Activated T-cell treated with anti-CD3 and anti-CD28 coated beads for 48 hours (primary cell): ENCODE measurements around the gene TTC34.

Experiments used
- DNase-seq: peaks from one replicate; pipeline ENCODE4 v3.0.0-alpha.2; 2020; ENCODE audit warnings: low read depth

The TTC34 gene, protein sequence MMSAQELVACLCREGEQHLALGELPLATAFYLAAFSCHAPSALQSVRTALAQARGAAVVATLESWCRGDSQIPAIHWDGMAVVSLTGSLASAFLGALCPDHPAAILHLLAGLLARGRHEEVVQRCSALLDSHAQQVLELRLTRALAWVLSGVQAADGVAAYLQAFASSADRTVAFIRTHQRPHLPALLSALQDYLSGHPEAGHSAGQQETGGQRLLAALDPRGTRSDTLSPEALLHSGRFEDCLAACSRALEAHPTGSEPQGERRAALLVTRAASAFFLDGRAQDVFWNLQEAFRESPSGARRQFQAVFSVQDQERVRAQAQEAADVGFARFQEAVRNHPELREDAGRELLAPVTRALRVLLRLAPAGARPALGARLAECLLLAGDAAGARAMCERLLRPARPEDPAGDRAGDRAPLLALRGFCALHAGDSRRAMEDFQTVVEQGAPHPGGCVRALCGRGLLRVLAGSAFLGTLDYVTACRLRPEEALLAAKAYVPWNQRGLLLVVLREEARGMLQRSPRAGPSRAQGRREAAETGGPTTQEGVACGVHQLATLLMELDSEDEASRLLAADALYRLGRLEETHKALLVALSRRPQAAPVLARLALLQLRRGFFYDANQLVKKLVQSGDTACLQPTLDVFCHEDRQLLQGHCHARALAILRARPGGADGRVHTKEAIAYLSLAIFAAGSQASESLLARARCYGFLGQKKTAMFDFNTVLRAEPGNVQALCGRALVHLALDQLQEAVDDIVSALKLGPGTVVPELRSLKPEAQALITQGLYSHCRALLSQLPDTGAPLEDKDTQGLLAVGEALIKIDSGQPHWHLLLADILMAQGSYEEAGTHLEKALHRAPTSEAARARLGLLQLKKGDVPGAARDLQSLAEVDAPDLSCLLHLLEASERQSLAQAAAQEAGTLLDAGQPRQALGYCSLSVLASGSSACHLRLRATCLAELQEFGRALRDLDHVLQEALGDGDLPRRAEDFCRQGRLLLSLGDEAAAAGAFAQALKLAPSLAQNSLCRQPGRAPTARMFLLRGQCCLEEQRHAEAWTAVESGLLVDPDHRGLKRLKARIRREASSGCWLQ

DNA sequence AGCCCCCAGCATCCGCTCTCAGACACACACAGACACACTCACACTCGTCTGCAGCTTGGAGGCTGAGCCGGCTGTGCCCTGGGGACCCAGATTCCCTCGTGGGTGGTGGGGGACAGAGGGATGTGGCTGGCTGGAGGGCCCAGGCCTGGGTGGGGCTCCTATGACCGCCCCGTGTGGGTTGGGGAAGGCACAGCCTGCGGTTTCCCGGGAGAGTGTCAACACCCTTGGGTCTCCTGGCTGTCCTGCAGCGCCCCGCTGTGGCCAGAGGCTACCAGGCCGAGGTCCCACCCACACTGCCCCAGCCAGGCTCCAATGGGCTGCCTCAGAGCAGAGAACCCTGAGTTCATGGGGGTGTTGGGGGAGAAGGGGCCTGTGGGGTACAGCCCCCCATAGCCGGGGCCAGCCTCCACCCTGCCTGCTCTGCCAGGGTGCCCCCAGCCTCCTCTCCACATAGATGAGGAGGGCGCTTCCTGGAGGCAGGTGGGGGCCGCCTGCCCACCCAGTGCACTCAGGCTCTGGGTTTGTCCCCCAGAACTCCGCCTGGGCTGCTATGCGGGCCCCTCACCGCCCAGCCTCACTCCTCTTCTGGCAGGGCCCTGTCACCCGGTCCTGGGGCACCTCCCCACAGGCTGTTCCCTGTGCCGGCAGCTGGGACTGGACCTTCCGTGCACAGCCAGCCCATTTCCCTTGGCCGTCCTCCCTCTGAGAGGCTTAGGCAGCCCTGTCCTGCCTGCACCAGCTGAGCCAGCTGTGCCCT lies at the start of gene TTC34:
Gene TTC34, minus strand, starts transcription at position 159 of the 757 bp plus-strand sequence. CDS start 866 bp downstream, outside the sequence.
- peak; percentile 48 for DNase-seq

- DNase-seq: no peak
Measured at GRCh38 chr1:2850502-2850901, 49.0 kb upstream of the TTC34 start.

- DNase-seq: no peak
Measured at GRCh38 chr1:2848006-2848670, 46.6 kb upstream of the TTC34 start.

GRCh38 chr1:2847086-2847985 lies 45.8 kb upstream of the TTC34 start:
- DNase-seq: no peak

DNA sequence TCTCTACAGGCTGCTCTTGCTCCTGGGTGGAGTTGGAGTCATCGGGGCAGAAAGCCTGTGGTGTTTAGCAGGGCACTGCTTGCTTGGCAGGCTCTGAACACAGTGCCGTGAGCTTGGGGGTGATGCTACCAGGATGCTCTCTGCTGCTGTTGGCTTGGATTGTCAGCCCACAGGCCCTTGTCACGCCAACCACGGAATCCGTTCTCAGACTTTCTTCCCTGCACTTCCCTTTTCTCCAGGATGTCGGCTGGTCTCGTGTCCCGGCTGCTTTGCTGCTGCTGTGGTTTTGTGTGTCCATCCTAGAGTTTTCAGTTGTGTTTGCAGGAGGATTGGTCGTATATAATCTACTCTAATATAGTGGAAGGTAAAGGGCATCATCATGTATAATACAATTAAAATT lies 44.4 kb upstream of the TTC34 start:
- no peak for DNase-seq

DNA sequence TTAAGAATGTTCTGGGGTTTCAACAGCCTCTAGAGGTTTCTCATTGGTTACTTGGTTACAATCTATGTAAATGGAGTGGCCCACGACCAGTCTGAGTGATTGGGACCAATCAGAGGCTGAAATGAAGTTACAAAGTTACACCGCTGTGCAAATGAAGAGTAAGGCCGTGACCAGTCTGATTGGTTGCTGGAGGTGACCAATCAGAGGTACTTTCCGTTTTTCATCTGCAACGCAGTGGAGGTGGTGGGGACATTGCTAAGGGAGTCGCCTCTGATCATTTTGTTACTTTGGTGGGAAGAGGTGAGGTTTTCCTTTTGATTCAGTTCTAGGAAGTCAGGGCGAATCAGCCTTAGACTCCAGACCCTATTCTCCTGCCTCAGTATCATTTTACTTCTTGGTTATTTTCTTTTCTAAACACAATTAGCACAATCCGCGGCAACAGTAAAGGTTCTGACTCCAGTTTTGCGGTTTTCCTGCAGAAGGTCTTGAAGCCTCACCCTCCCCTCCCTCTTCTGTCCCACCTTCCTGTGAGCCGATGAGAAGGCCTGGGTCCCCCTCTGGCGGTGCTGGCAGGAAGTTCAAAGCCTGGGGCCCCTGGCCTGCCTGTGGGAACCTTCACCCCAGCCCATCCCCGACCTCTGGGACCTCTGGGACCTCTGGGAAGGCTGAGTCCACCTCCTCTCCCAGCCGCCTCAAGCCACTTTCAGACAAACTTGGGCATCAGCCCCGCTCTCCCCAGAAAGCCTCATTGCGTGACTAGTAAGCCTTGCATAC lies 38.7 kb upstream of the TTC34 start:
- DNase-seq: peak; percentile 53

GRCh38 chr1:2837823-2838222 lies 36.3 kb upstream of the TTC34 start:
- no peak for DNase-seq

DNA sequence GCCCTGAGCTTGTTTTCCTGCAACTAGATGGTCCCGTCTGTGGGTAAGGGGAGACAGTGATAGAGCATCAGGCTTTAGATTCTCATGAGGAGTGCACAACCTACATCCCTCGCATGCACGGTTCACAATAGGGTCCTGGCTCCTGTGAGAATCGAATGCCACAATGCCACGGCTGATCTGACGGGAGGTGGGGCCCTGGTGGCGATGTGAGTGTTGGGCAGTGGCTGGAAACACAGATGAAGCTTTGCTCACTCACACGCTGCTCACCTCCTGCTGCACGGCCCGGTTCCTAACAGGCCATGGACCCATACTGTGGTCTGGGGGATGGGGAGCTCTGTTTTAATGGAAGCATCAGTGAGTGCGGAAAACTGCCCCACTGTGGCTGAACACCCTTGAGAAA lies 35.8 kb upstream of the TTC34 start:
- no peak for DNase-seq

- DNase-seq: no peak
Measured at GRCh38 chr1:2836333-2836970, 35.0 kb upstream of the TTC34 start.

- no peak for DNase-seq
Measured at GRCh38 chr1:2835650-2836159, 34.2 kb upstream of the TTC34 start.

DNA sequence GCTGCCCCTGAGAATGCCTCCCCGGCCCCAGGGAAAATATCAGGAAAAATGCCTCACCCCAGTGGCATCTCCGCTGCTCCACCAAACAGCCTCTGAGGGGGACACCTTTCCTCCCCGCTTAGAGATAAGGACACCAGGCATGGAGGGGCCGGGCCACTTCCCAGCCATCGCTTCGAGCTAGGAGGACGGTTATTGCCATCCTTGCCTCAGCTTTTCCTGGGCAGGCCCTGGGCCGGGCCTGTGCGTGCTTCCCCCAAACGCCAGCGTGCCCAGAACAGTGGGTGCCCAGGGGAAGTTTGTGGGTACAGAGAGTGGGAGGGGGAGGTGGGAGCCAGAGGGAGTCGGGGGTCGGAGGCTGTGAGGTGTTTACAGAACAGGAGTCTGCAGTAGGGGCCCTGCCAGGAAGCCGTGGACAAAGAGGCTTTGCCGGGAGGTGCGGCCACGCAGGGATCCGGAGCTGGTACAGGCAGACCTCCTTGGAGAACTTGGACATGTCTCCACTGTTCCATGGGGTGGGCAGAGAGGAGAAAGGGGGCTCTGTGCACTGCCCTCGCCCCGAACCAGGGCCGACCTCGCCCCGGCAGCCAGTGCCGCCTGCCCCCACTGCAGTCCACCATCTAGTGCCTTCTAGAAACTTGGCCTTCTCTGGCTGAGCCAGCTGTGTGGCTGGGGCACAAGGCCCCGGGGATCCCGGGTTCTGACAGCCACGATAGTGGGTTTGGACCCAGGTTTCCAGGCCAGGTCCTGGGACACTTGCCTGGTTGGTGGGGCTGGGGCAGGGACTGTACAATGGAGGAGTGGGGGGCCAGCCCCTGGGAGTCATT lies 33.5 kb upstream of the TTC34 start:
- no peak for DNase-seq

DNA sequence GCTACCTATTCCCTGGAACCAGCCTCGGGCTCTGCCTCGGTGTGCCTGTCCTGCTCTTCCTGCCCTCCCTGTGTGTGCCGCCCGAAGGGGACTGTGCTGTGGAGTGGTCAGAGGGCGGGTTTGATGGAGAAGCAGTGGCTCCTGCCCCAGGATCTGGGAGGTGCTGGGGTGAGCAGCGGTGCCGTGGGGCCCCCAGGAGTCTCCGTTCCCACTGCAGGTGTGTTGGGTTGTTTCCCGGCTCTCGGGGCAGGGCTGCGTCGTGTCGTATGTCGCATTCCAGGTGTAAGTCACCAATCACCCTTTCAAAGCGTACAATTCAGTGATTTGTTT lies 32.6 kb upstream of the TTC34 start:
- DNase-seq: no peak

DNA sequence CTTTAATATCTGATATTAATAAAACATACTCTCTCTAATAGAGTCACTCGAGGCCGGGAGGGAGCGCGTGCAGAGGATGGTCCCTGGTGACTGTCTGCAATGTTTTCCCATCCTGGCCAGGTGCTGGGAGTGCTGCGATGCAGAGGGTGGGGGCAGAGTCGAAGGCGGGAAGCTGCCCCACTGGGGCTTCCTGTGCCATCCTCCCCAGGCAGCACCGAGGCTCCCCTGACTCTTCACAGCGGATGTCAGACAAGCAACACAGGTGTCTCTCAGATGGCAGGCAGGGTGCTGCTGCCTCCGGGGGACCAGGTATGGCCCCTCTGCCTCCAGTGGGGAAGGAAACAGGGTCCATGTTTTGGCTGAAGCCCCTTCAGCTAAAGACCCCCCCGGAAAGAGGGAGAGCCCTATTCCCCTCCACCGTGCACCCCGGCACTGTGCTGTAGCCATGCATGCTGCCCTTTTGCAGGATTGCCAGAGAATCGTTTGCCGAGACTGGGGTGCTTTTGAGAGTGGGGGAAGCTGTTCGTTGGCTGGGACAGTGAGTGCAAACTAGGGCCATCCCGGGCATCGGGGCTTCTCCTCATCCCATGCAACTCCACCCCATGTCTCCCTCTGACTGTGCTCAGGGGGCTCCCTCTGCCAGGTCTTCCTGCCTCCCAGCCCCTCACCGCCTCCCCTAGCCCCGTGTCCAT lies 32.1 kb upstream of the TTC34 start:
- DNase-seq: no peak

DNA sequence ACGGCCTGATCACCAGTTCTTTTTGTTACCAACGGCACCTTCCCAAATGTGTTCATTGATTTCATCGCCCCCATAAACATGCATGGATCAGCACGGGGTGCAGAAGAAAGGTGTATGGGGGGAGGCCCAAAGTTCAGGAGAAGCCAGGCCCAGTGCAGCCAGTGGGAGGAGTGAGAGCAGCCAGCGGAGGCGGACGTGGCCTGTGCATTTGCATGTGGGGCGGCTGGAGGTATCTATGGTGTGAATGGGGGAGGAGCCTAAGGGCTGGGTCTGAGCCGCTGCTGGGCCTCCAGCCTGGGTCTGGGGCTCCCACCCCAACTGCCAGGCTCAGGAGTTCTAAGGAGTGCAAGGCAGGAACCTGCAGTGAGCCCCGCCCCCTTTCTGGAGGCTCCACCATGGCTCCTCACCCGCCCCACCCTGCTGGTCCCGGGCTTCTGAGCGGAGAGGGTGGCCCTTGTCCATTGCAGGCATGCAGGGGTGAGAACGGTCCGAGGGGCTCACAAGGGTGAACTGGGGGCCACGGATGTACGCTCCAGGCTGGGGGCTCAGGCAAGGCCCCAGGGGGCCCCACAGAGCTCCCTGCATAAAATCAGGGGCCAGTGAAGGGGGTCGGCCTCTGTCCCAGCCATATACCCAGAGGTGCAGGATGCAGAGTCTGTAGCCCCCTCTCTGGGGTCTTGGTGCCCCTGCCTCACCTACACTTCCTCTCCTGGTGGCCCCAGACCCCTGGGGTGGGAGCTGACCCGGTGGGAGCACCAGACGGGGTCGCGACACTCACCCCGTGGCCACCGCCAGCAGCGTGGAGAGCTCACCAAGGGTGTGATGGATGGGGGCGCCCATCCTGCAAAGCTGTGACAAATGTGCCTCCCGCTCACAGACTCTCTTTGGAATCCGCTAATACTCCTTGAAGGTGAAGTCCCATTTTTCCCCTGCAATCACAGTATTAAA lies 31.3 kb upstream of the TTC34 start:
- DNase-seq: no peak

DNA sequence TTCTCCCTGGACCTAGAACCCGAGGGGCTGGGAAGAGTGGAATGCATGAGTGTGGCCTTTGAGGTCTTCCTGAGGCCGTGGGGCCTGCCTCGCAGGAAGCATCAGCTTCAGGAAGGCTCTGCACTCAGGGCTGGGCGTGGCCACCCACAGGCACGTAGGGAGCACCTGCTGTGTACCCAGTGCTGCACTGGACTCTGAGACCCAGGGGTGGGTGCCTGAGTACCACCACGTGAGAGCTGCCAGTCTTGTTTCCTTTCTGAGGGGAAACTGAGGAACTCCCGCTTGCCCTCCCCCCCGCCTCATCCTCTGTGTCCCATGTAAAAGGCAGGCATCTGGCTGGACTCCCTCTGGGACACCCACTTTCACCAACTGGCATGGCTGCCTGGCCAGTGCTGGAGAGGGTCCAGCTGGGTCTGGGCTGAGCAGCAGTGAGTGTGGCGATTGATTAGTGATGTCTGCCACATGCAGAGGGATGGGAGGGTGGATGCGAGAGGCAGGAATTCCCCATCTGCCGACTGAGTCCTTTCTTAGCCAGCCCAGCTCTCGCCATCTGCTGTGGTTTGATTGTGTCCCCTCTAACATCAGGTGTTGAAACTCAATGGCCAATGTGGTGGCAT lies 30.2 kb upstream of the TTC34 start:
- DNase-seq: no peak
